K562 (cell line): ENCODE results near the gene SLAMF9. TPM values are rescaled to one million over a fixed set of nuclear protein-coding genes. Genes with fewer than 3 reads are reported as not detected.

Experiments used
- ATAC-seq: fragments of 200-7000 bp; cut with Tn5 transposase; 3 replicates; pipeline ENCODE4 v1.9.1; 2020; ENCODE audit warnings: moderate library complexity
- BruUV-seq: library from RNA; stranded (reverse); fragments of 400-500 nt; replicated peaks from 2 replicates; lab custom pipeline; 2021; lab: Mats Ljungman, UMichigan
- CTCF ChIA-PET: fragments of 300-600 bp; formaldehyde crosslinking; extraction: SDS; loops from one replicate; lab custom pipeline; 2021; ENCODE audit warnings: low intra/inter-chr PET ratio; lab: Yijun Ruan, JAX
- POLR2A ChIA-PET: fragments of 300-600, 350-650 bp; sonication (Branson Sonifier 250); formaldehyde crosslinking; extraction: SDS; loops from one replicate; lab custom pipeline; 2021; ENCODE audit warnings: antibody characterized with exemption, inconsistent platforms; lab: Yijun Ruan, JAX
- DNase-seq, 4 experiments: peaks; one replicate each; pipeline versions ENCODE4 v3.0.0 to v3.0.0-alpha.2; 2011 to 2018; ENCODE audit warnings: low spot score in 3 of 4, mixed read lengths in 3 of 4; ENCODE audit errors: extremely low read depth in 1 of 4
- FAIRE-seq: peaks from 2 replicates; lab custom pipeline; 2011; peaks lifted over from hg19 to GRCh38; lab: Jason Lieb, UNC
- H2AFZ ChIP-seq: 2 replicates; pipeline ENCODE4 v1.6.0; 2011; ENCODE audit warnings: low read depth, low read length, control low read depth, inconsistent platforms
- H3K27ac ChIP-seq: fragments of 200-600 bp; 3 replicates; pipeline ENCODE4 v1.8.0; 2011; ENCODE audit warnings: low read depth, mild to moderate bottlenecking, control low read depth, inconsistent platforms, low read length, moderate library complexity, mixed read lengths; ENCODE audit errors: extremely low read depth
- H3K27me3 ChIP-seq, 2 experiments: fragments of 300-600 bp in 1 of 2; 2 replicates in 1 of 2; 3 replicates in 1 of 2; pipeline versions ENCODE4 v1.6.0 to v1.8.0; 2011; ENCODE audit warnings: inconsistent platforms in 2 of 2, low read length in 2 of 2, mild to moderate bottlenecking in 1 of 2, mixed read lengths in 1 of 2, moderate library complexity in 1 of 2; ENCODE audit not compliant: control insufficient read depth in 2 of 2, insufficient read depth in 2 of 2
- H3K36me3 ChIP-seq: fragments of 300-600 bp; 3 replicates; pipeline ENCODE4 v1.8.0; 2011; ENCODE audit warnings: mild to moderate bottlenecking, low read length, inconsistent platforms; ENCODE audit not compliant: control insufficient read depth, insufficient read depth
- H3K4me1 ChIP-seq, 2 experiments: fragments of 200-600 bp in 1 of 2; replicated peaks in 1 of 2; 2 replicates in 1 of 2; 3 replicates in 1 of 2; pipeline versions ENCODE4 v1.5.1 to v1.8.0; 2011; ENCODE audit warnings: inconsistent platforms in 2 of 2, low read length in 2 of 2, mild to moderate bottlenecking in 1 of 2, mixed read lengths in 1 of 2, moderate library complexity in 1 of 2; ENCODE audit not compliant: control insufficient read depth in 2 of 2, insufficient read depth in 2 of 2
- H3K4me2 ChIP-seq: 2 replicates; pipeline ENCODE4 v1.6.1; 2011; ENCODE audit warnings: low read length, control low read depth, inconsistent platforms, mixed read lengths; ENCODE audit not compliant: insufficient read depth
- H3K4me3 ChIP-seq: fragments of 200-600 bp; sonication (generic), shearing (Covaris generic); 2 replicates; pipeline ENCODE4 v1.5.1; 2016; ENCODE audit warnings: control low read depth, inconsistent platforms
- H3K79me2 ChIP-seq: fragments of 200-600 bp; 3 replicates; pipeline ENCODE4 v1.8.0; 2011; ENCODE audit warnings: low read length, inconsistent platforms; ENCODE audit not compliant: control insufficient read depth, insufficient read depth
- H3K9ac ChIP-seq, 2 experiments: 2 replicates each; pipeline versions ENCODE4 v1.6.0 to v1.6.1; 2011; ENCODE audit warnings: low read depth in 2 of 2, low read length in 2 of 2, control low read depth in 1 of 2, inconsistent platforms in 1 of 2, mild to moderate bottlenecking in 1 of 2, mixed read lengths in 1 of 2; ENCODE audit not compliant: insufficient read depth in 1 of 2
- H3K9me1 ChIP-seq: one replicate; pipeline ENCODE4 v1.6.0; 2011; ENCODE audit warnings: inconsistent platforms, mild to moderate bottlenecking, low read length, moderate library complexity; ENCODE audit not compliant: control insufficient read depth, insufficient read depth
- H3K9me3 ChIP-seq: replicated peaks from 2 replicates; pipeline ENCODE4 v1.5.1; 2011; ENCODE audit warnings: low read depth, low read length, inconsistent platforms; ENCODE audit not compliant: control insufficient read depth, insufficient read depth
- H4K20me1 ChIP-seq: replicated peaks from 2 replicates; pipeline ENCODE4 v1.6.1; 2011; ENCODE audit warnings: low read length, inconsistent platforms, mixed read lengths; ENCODE audit not compliant: control insufficient read depth, insufficient read depth
- NR2F6 ChIP-seq: fragments of 450-650 bp; formaldehyde crosslinking; IDR thresholded peaks from 2 replicates; pipeline ENCODE4 v1.4.0; 2020; ENCODE audit warnings: mild to moderate bottlenecking
- RBFOX2 ChIP-seq: fragments of 200-400 bp; formaldehyde crosslinking; IDR thresholded peaks from 2 replicates; pipeline ENCODE4 v1.6.1; 2017; ENCODE audit warnings: low read depth, mild to moderate bottlenecking, low read length, moderate library complexity
- VEZF1 ChIP-seq: fragments of 200-800 bp; sonication (Bioruptor generic); IDR thresholded peaks from 2 replicates; pipeline ENCODE4 v1.6.1; 2017; ENCODE audit warnings: missing genetic modification characterization, missing compliant biosample characterization
- WGBS: fragments of 100-300 bp; shearing (Covaris generic); methylation state at CpG from one replicate; pipeline ENCODE4 v1.1.6; 2016; ENCODE audit warnings: low coverage, mixed read lengths; ENCODE audit not compliant: insufficient coverage; ENCODE audit errors: missing lambda C conversion rate; 5-methylcytosine and 5-hydroxymethylcytosine counted together
- in situ Hi-C: fragments of 300-500 bp; cut with MboI; formaldehyde crosslinking; loops from 4 replicates; pipeline ENCODE4 v1.15.0; 2018; ENCODE audit warnings: inconsistent platforms, mixed read lengths
- intact Hi-C: fragments of 100-400 bp; cut with micrococcal nuclease; formaldehyde crosslinking; loops from 2 replicates; pipeline ENCODE4 v1.14.2; 2022
- polyA plus RNA-seq, 8 experiments: library from polyadenylated mRNA; depleted of rRNA in 4 of 8; stranded (reverse) in 5 of 8; unstranded in 3 of 8; fragments of >200 nt; fragmentation: Nextera tagmentation in 2 of 8; fragmentation: Illumina TruSeq in 1 of 8; extraction: Ambion mirVana in 2 of 8; extraction: Trizol in 1 of 8; gene quantifications; 2 replicates each; pipeline versions ENCODE4 v1.2.1 to v1.2.3, GENCODE V29; 2011 to 2014; ENCODE audit warnings: inconsistent platforms in 1 of 8, missing spikeins in 1 of 8
- total RNA-seq, 7 experiments: library from RNA; depleted of rRNA in 6 of 7; stranded (reverse); fragments of >200 nt in 6 of 7; fragmentation: Illumina TruSeq in 2 of 7; extraction: Trizol in 2 of 7; gene quantifications; 2 replicates each; pipeline versions ENCODE4 v1.2.1 to v1.2.3, GENCODE V29; 2011 to 2021; ENCODE audit warnings: low replicate concordance in 1 of 7
- TF ChIP-seq, protein P1 (sequence below): fragments of 450-650 bp; conservative IDR thresholded peaks from 2 replicates; pipeline ENCODE4 v1.6.1; 2016; ENCODE audit warnings: missing genetic modification characterization, low read depth, mild to moderate bottlenecking, control low read depth, missing compliant biosample characterization

The SLAMF9 gene
- total and polyA plus RNA-seq, 9 of the 15 experiments (the other 6 are each of a cell fraction or from before 2014, with no cell fraction given): 0.13 to 0.21 TPM; not detected in 7

DNA sequence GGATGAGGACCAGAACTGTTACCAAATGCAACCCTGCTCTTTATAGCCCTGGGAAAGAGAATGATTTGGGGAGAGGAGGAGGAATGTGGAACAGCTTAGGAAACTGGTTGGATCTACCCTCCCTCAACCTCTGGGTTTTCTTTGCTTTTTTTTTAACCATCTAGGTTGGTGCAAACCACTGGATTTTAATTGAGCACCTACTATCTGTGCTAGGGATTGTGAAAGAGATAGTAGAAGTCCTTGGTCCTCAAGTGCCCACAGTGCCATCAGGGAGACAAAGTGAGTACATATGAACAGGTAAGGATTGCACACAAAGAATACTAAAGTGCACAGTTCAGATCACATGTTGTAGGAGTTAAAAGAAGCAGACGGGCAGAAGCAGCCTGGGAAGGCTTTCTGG lies 33.4 kb downstream of the SLAMF9 start:
- H3K4me3 ChIP-seq: no peak overlapping the region
- WGBS: 58% methylated on average over 1 of the region's 1 CpG
- H2AFZ ChIP-seq: no peak overlapping the region
- no peaks in the 10 kb centered on the region for H3K27me3 ChIP-seq
- H3K9me3 ChIP-seq: no peaks in the 10 kb centered on the region
- H3K4me2 ChIP-seq: 0 out of 2 replicates have a peak overlapping the region, but pooled peaks have one; percentile 94
- ATAC-seq: no peak
- no peak for FAIRE-seq
- TF ChIP-seq NR2F6 (no peak), VEZF1 (0 out of 2 replicates have a peak, but pooled peaks have one; percentile 18)
- intact Hi-C loops: loop anchor here (10.0 kb wide), 2 partner anchors 86 to 344 kb away; partner anchors contain the start of gene DCAF8
- H3K27ac ChIP-seq: 0 out of 3 replicates have a peak overlapping the region, but pooled peaks have one; percentile 100
- no TSS peak for BruUV-seq
- H3K9me1 ChIP-seq: peaks cover 12% of the 10 kb centered on the region
- ChIA-PET POLR2A (interaction anchor here (0.8 to 0.9 kb wide), 2 partner anchors 9 to 17 kb away, joined by 4 read pairs; no protein-coding TSS in a partner anchor), CTCF (no interaction called here)
- peaks cover 39% of the 10 kb centered on the region for H4K20me1 ChIP-seq
- DNase-seq: no peak
- in situ Hi-C loops: no loop called here
- H3K36me3 ChIP-seq: peaks cover 71% of the 10 kb centered on the region
- peaks cover 24 to 44% of the 10 kb centered on the region in 2 experiments for H3K4me1 ChIP-seq
- H3K79me2 ChIP-seq: peaks cover 62% of the 10 kb centered on the region
- H3K9ac ChIP-seq: peak overlapping the region in 1 of 2 experiments; percentile 99; a peak in 1 of 4 replicates

DNA sequence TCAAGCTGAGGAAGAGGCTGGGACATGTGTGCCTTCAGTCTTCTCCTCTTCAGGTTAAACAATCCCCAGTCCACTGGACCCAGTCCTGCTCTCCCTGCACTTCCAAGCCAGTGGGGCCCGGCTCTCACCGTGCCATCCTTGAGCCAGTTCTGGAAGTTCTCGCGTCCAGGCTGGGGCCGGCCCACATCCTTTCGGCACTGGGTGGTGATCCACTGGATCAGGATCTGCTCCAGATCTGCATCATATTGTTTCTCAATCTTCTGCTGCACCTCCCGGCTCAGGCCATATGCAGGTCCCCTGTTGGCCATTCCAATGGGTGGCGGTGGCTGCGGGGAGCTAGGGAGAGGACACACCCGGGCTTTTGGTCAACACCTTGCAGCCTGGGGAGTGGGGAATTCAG lies 33.8 kb downstream of the SLAMF9 start:
- Histone ChIP-seq H3K4me2 (no peak overlapping the region), H3K9ac (peak overlapping the region in 1 of 2 experiments; percentile 46; a peak in 1 of 4 replicates), H3K79me2 (peaks cover 58% of the 10 kb centered on the region), H3K36me3 (peaks cover 72% of the 10 kb centered on the region), H3K4me3 (no peak overlapping the region), H3K27me3 (no peaks in the 10 kb centered on the region), H3K9me3 (no peaks in the 10 kb centered on the region), H3K27ac (no peak overlapping the region; the same call in 2 of the 3 replicates), H3K9me1 (peaks cover 12% of the 10 kb centered on the region), H2AFZ (no peak overlapping the region), H3K4me1 (peaks cover 24 to 39% of the 10 kb centered on the region in 2 experiments), H4K20me1 (peaks cover 39% of the 10 kb centered on the region)
- BruUV-seq: no TSS peak
- intact Hi-C loops: loop anchor here (10.0 kb wide), 2 partner anchors 85 to 345 kb away; partner anchors contain the start of gene DCAF8
- ATAC-seq (no peak), FAIRE-seq (no peak), DNase-seq (no peak)
- CTCF ChIA-PET: no interaction called here
- WGBS: 93% methylated on average over 8 of the region's 10 CpGs
- POLR2A ChIA-PET: interaction anchor here (0.8 to 0.9 kb wide), 2 partner anchors 10 to 17 kb away, joined by 4 read pairs; no protein-coding TSS in a partner anchor
- in situ Hi-C loops: no loop called here
- TF ChIP-seq RBFOX2: peak; percentile 41
- TF ChIP-seq, protein P1, sequence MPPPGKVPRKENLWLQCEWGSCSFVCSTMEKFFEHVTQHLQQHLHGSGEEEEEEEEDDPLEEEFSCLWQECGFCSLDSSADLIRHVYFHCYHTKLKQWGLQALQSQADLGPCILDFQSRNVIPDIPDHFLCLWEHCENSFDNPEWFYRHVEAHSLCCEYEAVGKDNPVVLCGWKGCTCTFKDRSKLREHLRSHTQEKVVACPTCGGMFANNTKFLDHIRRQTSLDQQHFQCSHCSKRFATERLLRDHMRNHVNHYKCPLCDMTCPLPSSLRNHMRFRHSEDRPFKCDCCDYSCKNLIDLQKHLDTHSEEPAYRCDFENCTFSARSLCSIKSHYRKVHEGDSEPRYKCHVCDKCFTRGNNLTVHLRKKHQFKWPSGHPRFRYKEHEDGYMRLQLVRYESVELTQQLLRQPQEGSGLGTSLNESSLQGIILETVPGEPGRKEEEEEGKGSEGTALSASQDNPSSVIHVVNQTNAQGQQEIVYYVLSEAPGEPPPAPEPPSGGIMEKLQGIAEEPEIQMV (tag): no peak
